T-helper 1 cell (primary cell): ENCODE results near the gene ROMO1.

Experiments
- DNase-seq, 5 donors: peaks; one replicate each; pipeline ENCODE4 v3.0.0-alpha.2; 2012 to 2020
- total RNA-seq, 4 donors: gene quantifications; one replicate each; lab custom pipeline; 2026; lab: John Stamatoyannopoulos, UW

Gene ROMO1
- 9.4 to 16.5 (median 12.7) reads per million in 4 donors for total RNA-seq

- DNase-seq, result peak; percentile 70 to 85 (median 84)
Observed at GRCh38 chr20:35699127-35699956, at the start of gene ROMO1, which contains the start of gene NFS1. ROMO1 (plus strand) TSS chr20:35699405; CDS start chr20:35699633, 228 bp downstream. NFS1 (minus strand) TSS chr20:35699352; CDS start chr20:35699288, 64 bp downstream.

- DNase-seq, result no peak
Observed at GRCh38 chr20:35650632-35651031, 48.6 kb upstream of the ROMO1 start.

- no peak for DNase-seq
Observed at GRCh38 chr20:35651958-35652357, 47.2 kb upstream of the ROMO1 start.

- DNase-seq, result no peak
Observed at GRCh38 chr20:35652641-35653429, 46.4 kb upstream of the ROMO1 start.

- DNase-seq, result no peak
Observed at GRCh38 chr20:35653430-35653734, 45.8 kb upstream of the ROMO1 start.

- no peak for DNase-seq
Observed at GRCh38 chr20:35653893-35654292, 45.3 kb upstream of the ROMO1 start.

- DNase-seq, result no peak
Observed at GRCh38 chr20:35654415-35654814, 44.8 kb upstream of the ROMO1 start.

GRCh38 chr20:35657271-35657670 lies 41.9 kb upstream of the ROMO1 start:
- DNase-seq, result no peak

- peak in 1 of 5 donors; percentile 5 for DNase-seq
Observed at GRCh38 chr20:35660122-35660937, 38.9 kb upstream of the ROMO1 start.

GRCh38 chr20:35661053-35661452 lies 38.2 kb upstream of the ROMO1 start:
- DNase-seq, result peak in 1 of 5 donors; percentile 46

GRCh38 chr20:35661908-35662307 lies 37.3 kb upstream of the ROMO1 start:
- no peak for DNase-seq

- peak in 1 of 5 donors; percentile 23 for DNase-seq
Observed at GRCh38 chr20:35662551-35662950, 36.7 kb upstream of the ROMO1 start.

GRCh38 chr20:35663516-35664465 lies 35.4 kb upstream of the ROMO1 start:
- DNase-seq, result peak; percentile 48 to 71 (median 53)

- DNase-seq, result peak; percentile 85 to 92 (median 91)
Observed at GRCh38 chr20:35664466-35665206, 34.6 kb upstream of the ROMO1 start, which contains the start of the genes CPNE1 and RBM12. CPNE1 (minus strand) TSS chr20:35664900; CDS start chr20:35632923, 31,977 bp downstream. RBM12 (minus strand) TSS chr20:35664900; CDS start chr20:35655322, 9,578 bp downstream.

GRCh38 chr20:35665949-35666288 lies 33.3 kb upstream of the ROMO1 start:
- no peak for DNase-seq

- DNase-seq, result no peak
Observed at GRCh38 chr20:35669221-35669620, 30.0 kb upstream of the ROMO1 start.

GRCh38 chr20:35669681-35670080 lies 29.5 kb upstream of the ROMO1 start:
- DNase-seq, result no peak

- no peak for DNase-seq
Observed at GRCh38 chr20:35673884-35674283, 25.3 kb upstream of the ROMO1 start.

GRCh38 chr20:35674921-35675320 lies 24.3 kb upstream of the ROMO1 start:
- no peak for DNase-seq

- no peak for DNase-seq
Observed at GRCh38 chr20:35680452-35681183, 18.6 kb upstream of the ROMO1 start.
